Spleen (tissue), 7 donors: ENCODE results near the gene NSD2.

Experiments used
- CTCF ChIP-seq, 11 experiments: fragments of 200-600 bp in 7 of 11; fragments of 450-650 bp in 4 of 11; sonication (generic) in 4 of 11; IDR thresholded peaks in 8 of 11; conservative IDR thresholded peaks in 3 of 11; 1 replicate in 7 of 11; 2 replicates in 4 of 11; pipeline versions ENCODE4 v1.4.0 to v1.8.0; 2016 to 2021; ENCODE audit warnings: antibody characterized with exemption in 11 of 11, inconsistent platforms in 4 of 11, mild to moderate bottlenecking in 1 of 11
- POLR2A ChIP-seq, 3 donors: fragments of 450-650 bp; IDR thresholded peaks; one replicate each; pipeline ENCODE4 v1.5.1; 2017; ENCODE audit warnings: antibody characterized with exemption in 3 of 3, mild to moderate bottlenecking in 1 of 3
- donor health status: DM: no; HTN: no; CAD: no; lungs with moderate emphysema.
- donor health status: DM: no; HTN: no; CAD: no.
- donor health status: DM: no; HTN: no; CAD: no.

GRCh38 chr4:1968686-1969295 is 97.6 kb downstream of the NSD2 start:
- TF ChIP-seq CTCF (IDR thresholded peaks at IDR 0.05 in 8 of 11, conservative IDR thresholded peaks at IDR 0.05 in 3 of 11) (no peak), POLR2A (IDR thresholded peaks at IDR 0.05) (no peak)
